Measurements from ENCODE around the gene GPD2. TPM values are rescaled to one million over a fixed set of nuclear protein-coding genes. Genes with fewer than 3 reads are reported as not detected.

Gene GPD2
- total and polyA plus RNA-seq, 2 of the 4 experiments (the other 2 are of a cell fraction), result 20.4 to 100 TPM

DNA sequence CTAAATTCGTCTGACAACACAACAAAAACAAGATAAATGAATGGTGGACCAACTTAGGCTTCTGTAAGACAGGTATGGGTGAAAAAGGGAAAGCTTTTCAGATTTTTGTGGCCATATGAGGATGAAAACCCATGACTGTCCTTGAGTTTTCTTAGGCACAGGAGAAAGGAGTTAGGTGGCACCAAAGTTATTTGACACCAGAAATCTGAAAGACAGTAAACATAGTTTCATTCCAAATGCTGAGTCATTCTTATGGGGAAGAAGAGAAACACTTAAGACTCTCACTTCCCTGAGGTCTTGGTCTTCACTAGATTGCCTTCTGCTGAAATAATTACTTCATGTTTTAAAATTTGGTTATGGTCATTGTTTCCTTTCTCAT, 5.2 kb upstream of the GPD2 start:
- Histone ChIP-seq H4K5ac (ENCODE audit: low read depth, low read length) (peak overlapping the region; percentile 90; the same call in 1 of the 2 replicates), H3K23ac (ENCODE audit: low read depth, low read length) (peak overlapping the region; percentile 75), H3K79me1 (ENCODE audit: low read depth in 1 of 2, low read length in 2 of 2) (no peaks in the 10 kb centered on the region), H2AFZ (replicated peaks; ENCODE audit: low read length, poor library complexity) (no peak overlapping the region), H2AK9ac (replicated peaks; ENCODE audit: low read depth, low read length, poor library complexity) (no peak overlapping the region), H3K4ac (ENCODE audit: low read depth, low read length) (peak overlapping the region; percentile 65; the same call in 1 of the 2 replicates), H3K27ac (ENCODE audit: insufficient read depth, low read length) (peak overlapping the region; percentile 37; the same call in 1 of the 2 replicates), H3K27me3 (ENCODE audit: control insufficient read depth, insufficient read depth, low read length) (no peaks in the 10 kb centered on the region; the same call in 1 of the 2 replicates), H4K91ac (ENCODE audit: insufficient read depth, low read depth, low read length) (peak overlapping the region; percentile 46), H4K8ac (ENCODE audit: low read depth in 2 of 2, low read length in 2 of 2) (peak overlapping the region in 1 of 2 experiments; percentile 28; a peak in 2 of 4 replicates), H3K56ac (ENCODE audit: extremely low read depth, insufficient read depth, low read length) (peak overlapping the region; percentile 35; the same call in 1 of the 2 replicates), H3K9me3 (ENCODE audit: control insufficient read depth, insufficient read depth, low read length) (no peaks in the 10 kb centered on the region), H3K4me2 (ENCODE audit: low read depth, low read length) (peak overlapping the region; percentile 75; the same call in 1 of the 2 replicates), H3K14ac (replicated peaks; ENCODE audit: low read depth, low read length) (peak overlapping the region; percentile 48; the same call in 1 of the 2 replicates), H3K9me1 (ENCODE audit: insufficient read depth, low read length) (no peaks in the 10 kb centered on the region), H3K4me1 (ENCODE audit: control insufficient read depth, insufficient read depth, low read length) (peaks cover 18% of the 10 kb centered on the region), H2BK15ac (ENCODE audit: low read depth, low read length) (peak overlapping the region; percentile 6; the same call in 2 of the 3 replicates), H2AK5ac (ENCODE audit: low read depth, low read length) (no peak overlapping the region), H4K20me1 (ENCODE audit: insufficient read depth, low read length) (no peaks in the 10 kb centered on the region), H2BK20ac (ENCODE audit: low read depth, low read length) (peak overlapping the region; percentile 60), H3K9ac (ENCODE audit: low read depth, low read length) (no peak overlapping the region), H3K4me3 (ENCODE audit: insufficient read depth, low read depth, low read length) (no peak overlapping the region), H2BK120ac (ENCODE audit: low read depth, low read length) (peak overlapping the region; percentile 62), H3K18ac (ENCODE audit: low read depth, low read length) (peak overlapping the region; percentile 84), H3K36me3 (ENCODE audit: control insufficient read depth, insufficient read depth, low read length) (no peaks in the 10 kb centered on the region), H2BK5ac (ENCODE audit: low read depth, low read length, poor library complexity, severe bottlenecking) (peak overlapping the region; percentile 96)
- ATAC-seq (ENCODE audit: low read depth) (peak; percentile 37), DNase-seq (peak; percentile 73)
- ChIA-PET CTCF (interaction anchor here (0.6 to 0.9 kb wide), 2 partner anchors 16 to 90 kb away, joined by 3 to 7 read pairs; no protein-coding TSS in a partner anchor), POLR2A (ENCODE audit: unreplicated experiment) (no interaction called here)
- in situ Hi-C loops (cut with MboI; ENCODE audit: low sequenced_read_pairs), result no loop called here
- BruUV-seq (replicated peaks), result no TSS peak
- WGBS, 2 experiments (ENCODE audit: extremely low coverage in 2 of 2, insufficient read length in 1 of 2), result no CpG with 5 or more reads among the region's 1 CpG
- dilution Hi-C loops (cut with HindIII; ENCODE audit: low sequenced_read_pairs, unreplicated experiment), result no loop called here
- peak; percentile 72 for TF ChIP-seq MAFK (IDR thresholded peaks at IDR 0.05; ENCODE audit: low read depth, low read length)
- no peak for TF ChIP-seq RFX5 (IDR thresholded peaks at IDR 0.05; ENCODE audit: low read depth, low read length)
- TF ChIP-seq BHLHE40 (IDR thresholded peaks at IDR 0.05; ENCODE audit: low read depth, low read length), result no peak
- TF ChIP-seq NFE2L2 (IDR thresholded peaks at IDR 0.05; ENCODE audit: low read depth, low read length), result peak; percentile 98
- TF ChIP-seq, protein P1, sequence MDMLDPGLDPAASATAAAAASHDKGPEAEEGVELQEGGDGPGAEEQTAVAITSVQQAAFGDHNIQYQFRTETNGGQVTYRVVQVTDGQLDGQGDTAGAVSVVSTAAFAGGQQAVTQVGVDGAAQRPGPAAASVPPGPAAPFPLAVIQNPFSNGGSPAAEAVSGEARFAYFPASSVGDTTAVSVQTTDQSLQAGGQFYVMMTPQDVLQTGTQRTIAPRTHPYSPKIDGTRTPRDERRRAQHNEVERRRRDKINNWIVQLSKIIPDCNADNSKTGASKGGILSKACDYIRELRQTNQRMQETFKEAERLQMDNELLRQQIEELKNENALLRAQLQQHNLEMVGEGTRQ (IDR thresholded peaks at IDR 0.05; ENCODE audit: low read depth, low read length), result no peak
- TF ChIP-seq POLR2A (IDR thresholded peaks at IDR 0.05; ENCODE audit: low read depth, low read length), result no peak
- peak; percentile 36; the same call in 1 of the 2 replicates for TF ChIP-seq FOS (IDR thresholded peaks at IDR 0.05; ENCODE audit: low read depth, low read length)
- no peak for TF ChIP-seq MAZ (IDR thresholded peaks at IDR 0.05; ENCODE audit: borderline replicate concordance, low read depth, low read length)
- intact Hi-C loops (cut with micrococcal nuclease), result loop anchor here (1.0 kb wide), 1 partner anchor 30 kb away; no protein-coding TSS in a partner anchor

All from IMR-90 (cell line).